Fibroblast of lung (primary cell): ENCODE results near the gene MCRIP1.

Experiments
- EZH2 ChIP-seq: IDR thresholded peaks from 2 replicates; pipeline ENCODE4 v1.5.1; 2012; ENCODE audit warnings: low read length, control low read depth, mild to moderate bottlenecking; ENCODE audit errors: missing control alignments
- TF ChIP-seq, protein P1 (sequence below), 2 donors: IDR thresholded peaks in 1 of 2; conservative IDR thresholded peaks in 1 of 2; 1 replicate in 1 of 2; 2 replicates in 1 of 2; pipeline ENCODE4 v1.5.1; 2011 to 2012; ENCODE audit warnings: low read length in 2 of 2, control low read depth in 1 of 2, inconsistent platforms in 1 of 2, low read depth in 1 of 2, mild to moderate bottlenecking in 1 of 2

DNA sequence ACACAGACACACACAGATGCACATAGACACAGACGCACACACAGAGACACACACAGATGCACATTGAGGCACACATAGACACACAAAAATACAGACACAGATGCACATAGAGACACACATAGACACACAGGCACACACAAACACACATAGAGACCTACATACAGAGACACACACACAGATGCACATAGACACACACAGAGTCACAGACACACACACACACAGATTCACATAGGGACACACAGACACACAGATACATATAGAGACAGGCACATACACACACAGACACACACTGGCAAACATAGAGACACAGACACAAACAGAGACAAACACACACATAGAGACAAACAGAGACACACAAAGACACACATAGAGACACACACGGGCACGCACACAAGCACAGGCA, 39.0 kb downstream of the MCRIP1 start:
- TF ChIP-seq, protein P1, sequence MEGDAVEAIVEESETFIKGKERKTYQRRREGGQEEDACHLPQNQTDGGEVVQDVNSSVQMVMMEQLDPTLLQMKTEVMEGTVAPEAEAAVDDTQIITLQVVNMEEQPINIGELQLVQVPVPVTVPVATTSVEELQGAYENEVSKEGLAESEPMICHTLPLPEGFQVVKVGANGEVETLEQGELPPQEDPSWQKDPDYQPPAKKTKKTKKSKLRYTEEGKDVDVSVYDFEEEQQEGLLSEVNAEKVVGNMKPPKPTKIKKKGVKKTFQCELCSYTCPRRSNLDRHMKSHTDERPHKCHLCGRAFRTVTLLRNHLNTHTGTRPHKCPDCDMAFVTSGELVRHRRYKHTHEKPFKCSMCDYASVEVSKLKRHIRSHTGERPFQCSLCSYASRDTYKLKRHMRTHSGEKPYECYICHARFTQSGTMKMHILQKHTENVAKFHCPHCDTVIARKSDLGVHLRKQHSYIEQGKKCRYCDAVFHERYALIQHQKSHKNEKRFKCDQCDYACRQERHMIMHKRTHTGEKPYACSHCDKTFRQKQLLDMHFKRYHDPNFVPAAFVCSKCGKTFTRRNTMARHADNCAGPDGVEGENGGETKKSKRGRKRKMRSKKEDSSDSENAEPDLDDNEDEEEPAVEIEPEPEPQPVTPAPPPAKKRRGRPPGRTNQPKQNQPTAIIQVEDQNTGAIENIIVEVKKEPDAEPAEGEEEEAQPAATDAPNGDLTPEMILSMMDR (conservative IDR thresholded peaks at IDR 0.05 in 1 of 2, IDR thresholded peaks at IDR 0.05 in 1 of 2; ENCODE audit: low read depth in 1 of 2, low read length in 2 of 2) = no peak
- no peak for TF ChIP-seq EZH2
